ENCODE data around the gene ZNF230.
A peak's percentile ranks its signal among the peaks of the same experiment; 100 is the strongest.

ZNF230 gene
- total RNA-seq = 2.8 to 6.3 reads per million in 2 donors

DNA sequence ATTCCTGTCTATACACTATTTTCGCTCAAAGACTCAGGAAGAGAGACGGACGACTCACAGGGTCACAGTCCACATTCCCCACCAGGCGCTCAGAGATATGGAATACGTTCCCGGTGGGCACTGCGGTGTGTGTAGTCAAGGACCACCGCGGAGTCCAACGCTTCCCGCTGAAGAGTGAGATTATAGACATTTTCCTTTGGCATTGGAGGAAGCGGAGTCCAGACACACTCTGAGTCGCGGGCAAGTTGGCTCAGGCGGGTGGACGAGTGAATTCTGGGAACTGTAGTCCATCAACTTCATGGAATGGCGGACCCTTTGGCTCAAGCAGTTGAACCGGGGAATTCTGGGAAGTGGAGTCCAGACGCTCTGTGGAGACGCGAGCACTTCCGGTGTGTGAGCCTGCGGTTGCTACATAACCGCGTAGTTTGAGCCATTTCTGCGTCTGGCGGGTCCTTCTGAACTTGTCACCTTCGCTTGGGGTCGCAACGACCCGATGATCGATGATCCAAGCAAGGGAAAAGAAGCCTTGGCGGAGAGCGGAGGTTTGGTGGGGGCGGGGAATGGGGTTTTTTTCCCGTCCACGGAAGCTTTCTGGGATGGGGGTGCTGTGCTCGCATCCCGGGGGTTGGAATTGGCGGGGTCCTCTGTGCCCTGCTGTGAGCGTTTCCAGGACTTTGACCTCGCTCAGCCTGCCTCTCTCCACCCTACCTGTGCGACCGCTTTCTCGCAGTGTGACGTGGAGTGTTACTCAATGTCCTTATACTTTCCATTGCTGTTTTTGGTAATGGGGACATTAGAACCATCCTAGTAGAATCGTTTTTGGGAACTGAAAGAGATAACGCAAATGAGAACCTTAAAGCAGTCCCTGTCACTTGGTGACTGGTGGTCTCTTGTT, at the start of gene ZNF230:
ZNF230 (plus strand) TSS at position 392 of the 895 bp plus-strand sequence. CDS start 4,122 bp downstream, outside the sequence.
- peak; percentile 40 to 99 (median 72) for DNase-seq

DNA sequence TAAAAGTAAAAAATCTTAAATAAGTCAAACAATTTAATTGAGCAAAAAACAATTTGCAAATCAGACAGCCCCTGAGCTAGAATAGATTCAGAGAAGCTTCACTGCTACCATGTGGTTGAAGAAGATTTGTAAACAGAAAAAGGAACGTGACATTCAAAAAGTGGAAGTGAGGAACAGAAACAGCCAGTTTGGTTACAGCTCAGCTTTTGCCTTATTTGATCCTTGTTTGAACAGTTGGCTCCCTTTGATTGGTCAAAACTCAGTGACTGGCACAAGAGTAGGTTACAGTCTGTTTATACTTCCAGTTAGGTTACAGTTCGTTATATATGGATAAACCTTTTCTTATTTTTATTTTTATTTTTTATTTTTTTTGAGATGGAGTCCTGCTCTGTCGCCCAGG, 45.9 kb upstream of the ZNF230 start:
- DNase-seq = no peak

DNA sequence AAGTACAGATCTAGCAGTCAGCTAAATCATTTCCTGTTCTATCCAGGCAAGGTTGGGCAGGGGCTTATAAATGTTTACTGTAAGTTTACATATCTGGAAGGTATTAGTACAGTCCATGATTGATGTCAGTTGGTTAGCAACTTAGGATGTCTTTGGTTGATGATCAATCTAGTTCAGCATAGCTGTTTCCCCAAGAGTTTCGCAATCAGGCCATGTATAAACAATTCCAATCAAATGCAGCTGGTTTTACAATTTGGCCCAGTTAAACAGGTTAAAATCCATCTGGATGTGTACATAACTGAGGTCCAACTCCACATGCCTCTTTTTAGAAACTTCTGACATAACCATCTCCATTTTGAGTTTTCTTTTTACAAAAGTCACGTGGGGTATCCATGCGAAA, 44.9 kb upstream of the ZNF230 start:
- DNase-seq = no peak

DNA sequence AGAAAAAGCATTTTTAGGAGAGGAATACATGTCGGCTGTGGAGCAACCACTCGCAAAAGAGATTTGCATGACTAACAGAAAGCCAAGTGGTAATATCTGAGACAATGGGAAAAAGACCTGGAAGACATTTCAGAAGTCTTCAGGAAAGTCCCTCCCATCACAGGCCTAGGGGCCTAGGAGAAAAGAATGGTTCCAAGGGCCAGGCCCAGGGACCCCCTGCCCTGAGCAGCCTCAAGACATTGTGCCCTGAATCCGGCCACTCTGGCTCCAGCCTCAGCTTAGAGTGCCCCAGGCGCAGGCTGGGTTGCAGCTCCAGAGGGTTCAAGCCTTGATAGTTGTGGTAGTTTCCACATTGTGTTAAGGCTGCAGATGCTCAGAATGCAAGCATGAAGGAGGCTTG, 42.3 kb upstream of the ZNF230 start:
- no peak for DNase-seq

DNA sequence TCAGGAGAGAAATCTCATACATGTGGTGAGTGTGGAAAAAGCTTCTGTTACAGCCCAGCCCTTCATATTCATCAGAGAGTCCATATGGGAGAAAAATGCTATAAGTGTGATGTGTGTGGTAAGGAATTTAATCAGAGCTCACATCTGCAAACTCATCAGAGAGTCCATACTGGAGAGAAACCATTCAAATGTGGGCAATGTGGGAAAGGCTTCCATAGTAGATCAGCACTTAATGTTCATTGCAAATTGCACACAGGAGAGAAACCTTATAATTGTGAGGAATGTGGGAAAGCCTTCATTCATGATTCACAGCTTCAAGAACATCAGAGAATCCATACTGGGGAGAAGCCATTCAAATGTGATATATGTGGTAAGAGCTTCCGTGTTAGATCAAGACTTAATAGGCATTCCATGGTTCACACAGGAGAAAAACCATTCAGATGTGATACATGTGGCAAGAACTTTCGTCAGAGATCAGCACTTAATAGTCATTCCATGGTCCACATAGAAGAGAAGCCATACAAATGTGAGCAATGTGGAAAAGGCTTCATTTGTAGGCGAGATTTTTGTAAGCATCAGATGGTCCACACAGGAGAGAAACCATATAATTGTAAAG, 36.6 kb upstream of the ZNF230 start:
- DNase-seq = no peak

DNA sequence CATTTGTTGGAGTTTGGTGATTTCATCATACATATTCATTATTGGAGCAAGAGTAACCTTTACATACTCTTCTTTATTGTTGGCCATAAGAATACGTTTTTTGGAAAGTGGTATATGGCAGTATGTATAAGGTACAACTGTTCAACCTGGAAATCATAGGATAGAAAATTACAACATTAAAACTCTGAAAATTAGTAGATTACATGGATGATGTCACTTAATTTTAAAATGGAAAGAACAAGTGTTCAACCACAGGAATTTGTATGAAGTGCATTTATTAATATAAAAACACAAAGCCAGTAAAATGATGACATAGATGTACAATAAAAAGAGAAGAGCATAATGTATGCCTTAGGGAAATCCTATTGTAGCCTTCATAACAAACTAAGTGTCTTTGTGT, 26.0 kb upstream of the ZNF230 start:
- DNase-seq = no peak

DNA sequence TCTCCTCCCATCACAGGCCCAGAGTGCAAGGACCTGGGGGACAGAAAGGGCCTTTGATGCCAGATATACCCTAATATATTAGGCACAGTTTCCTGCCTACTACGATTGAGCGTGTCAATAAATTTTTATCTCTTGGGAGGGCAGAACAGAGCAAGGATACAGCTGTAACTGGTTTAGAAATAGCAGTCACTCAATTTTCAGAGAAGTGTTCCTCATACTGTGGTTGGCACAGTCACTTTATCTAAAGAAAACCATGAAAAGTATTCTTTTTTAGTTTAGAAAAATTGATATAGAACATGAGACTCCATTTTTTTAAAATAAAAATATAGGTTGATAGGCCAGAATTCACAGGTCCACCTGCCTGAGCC, 19.2 kb upstream of the ZNF230 start:
- no peak for DNase-seq

DNA sequence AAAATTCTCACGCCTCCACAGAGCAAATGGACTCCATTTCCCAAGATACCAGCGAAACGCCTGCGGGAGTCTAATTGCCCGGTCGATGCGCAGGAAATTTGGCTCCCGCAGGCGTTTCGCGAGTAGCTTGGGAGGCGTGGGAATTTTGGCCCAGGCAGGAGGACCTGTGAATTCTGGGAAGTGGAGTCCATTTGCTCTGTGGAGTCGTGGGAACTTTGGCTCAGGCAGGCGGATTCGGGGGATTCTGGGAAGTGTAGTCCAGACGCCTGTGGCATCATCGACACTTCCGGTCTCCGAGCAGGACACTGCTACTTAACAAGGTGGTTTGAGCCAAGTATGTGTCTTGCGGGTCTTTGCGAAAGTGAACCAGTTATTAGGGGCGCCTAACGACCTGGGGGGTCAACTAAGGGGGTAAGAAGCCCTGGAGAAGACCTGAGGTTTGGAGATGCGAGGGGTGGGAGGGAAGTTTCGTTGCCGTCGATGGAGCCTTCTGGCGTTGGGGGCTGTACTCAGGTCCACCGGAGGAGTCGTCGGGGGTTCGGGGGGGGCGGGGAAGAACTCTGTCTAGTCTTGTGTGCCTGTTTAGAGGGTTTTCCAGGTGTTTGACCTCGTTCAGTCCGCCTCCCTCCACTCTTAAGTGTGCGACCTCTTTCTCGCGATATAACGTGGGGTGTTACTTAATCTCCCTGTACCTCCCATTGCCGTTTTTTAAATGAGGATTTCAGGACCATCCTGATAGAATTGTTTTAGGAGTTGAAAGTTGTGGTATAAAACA, 18.7 kb upstream of the ZNF230 start, which contains the start of gene ZNF155:
ZNF155 (plus strand) TSS at position 277 of the 775 bp plus-strand sequence. CDS start 4,356 bp downstream, outside the sequence.
- peak in 4 of 5 experiments; percentile 42 to 81 (median 58) for DNase-seq

DNA sequence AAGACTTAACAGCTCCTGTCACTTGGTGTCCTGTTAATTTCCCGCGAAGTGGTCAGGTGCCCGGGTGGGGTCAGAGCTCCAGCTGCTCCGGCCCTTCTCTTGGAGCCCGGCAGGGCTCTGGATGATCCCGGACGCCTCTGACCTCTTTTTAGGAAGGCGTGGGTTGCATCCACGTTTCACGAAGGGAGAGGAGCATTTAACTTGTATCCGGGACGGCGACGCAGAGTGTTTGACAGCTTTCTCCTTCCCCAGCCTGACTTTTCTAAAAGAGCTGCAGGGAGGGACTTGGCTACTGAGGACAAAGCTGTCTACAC, 18.1 kb upstream of the ZNF230 start:
- DNase-seq = no peak

DNA sequence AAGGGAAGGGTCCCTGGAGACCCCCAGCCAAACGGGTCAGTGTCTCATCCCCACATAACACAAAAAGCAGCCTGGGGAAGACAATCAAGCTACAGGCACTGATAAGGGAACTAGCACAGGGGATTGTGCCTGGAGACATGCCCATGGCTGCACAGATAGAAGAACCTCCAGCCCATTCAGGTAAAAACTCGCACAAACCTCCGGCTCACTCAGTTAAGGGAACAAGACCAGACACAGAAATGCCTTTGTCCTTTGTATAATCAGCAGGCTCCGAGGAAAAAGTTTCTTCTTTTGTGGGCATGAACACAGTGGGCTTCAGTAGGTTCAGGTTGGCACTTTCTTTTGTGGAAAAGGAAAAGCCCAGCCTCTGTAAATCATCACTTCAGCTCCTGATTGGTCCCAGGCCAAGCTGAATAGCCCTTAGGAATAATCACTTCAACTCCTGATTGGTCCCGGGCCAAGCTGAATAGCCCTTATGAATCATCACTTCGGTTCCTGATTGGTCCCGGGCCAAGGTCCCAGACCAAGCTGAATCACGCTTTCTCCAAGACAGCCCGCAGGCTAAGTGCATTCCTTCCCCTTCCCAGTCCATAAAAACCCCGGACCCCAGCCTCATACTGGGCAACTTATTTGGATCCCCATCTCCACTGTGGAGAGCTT, 5.0 kb upstream of the ZNF230 start:
- DNase-seq = no peak

DNA sequence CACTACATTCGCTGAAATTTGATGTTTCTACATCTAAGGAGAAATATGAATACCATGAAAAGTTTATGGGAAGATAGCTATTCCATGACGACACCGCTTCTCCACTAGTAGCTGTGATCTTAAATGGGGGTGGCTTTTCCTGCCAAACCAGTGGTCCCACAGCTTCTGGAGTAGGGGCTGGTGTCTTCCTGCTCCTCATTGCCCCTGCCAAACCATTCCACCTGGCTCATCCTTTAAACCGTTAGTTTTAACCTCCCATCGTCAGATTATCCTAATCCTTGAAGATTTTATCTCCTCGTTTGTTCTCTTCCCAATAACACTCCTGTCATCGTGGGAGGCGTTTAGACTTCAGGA, 568 bp upstream of the ZNF230 start:
- no peak for DNase-seq

DNA sequence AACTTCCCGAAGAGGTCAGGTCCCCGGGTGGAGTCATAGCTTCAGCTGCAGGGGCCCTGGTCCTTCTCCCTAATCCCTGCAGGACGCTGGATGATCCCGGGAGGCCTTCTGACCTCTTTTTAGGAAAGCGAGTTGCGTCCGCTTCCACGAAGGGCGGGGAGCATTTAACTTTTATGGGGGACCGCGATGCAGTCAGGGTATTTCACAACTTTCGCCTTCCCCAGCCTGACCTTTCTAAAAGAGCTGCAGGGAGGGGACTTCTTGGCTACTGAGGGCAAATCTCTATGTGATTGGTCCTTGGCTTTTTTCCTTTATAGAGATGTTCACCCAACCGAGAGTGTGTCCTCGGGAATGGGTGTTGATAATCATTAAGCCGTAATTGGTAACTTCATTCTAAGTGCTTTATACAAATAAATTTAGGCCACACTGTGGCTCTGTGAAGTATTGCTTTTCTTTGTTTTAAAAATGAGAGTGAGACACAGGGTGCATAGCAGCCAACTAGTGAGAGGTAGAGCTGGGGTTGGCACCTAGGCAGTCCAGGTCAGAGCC, 778 bp downstream of the ZNF230 start:
- peak in 1 of 5 experiments; percentile 65 for DNase-seq

DNA sequence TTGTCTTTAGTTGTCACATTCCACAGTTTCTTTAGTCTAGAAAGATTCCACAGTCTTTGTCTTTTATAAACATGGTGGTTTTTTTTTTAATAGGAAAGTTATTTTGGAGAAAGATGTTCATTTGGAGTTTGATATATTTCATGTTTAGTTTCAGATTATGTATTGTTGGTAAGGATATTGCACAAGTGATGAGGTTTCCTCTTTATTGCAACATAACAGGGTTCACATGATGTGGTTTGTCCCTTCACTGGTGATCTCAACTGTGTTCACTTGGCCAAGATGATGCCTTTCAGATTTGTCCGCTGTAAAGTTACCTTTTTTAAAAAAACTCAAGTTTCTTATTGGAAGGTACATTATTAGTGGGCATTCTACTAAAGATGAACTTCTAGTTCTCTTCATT, 3.2 kb downstream of the ZNF230 start:
- no peak for DNase-seq

DNA sequence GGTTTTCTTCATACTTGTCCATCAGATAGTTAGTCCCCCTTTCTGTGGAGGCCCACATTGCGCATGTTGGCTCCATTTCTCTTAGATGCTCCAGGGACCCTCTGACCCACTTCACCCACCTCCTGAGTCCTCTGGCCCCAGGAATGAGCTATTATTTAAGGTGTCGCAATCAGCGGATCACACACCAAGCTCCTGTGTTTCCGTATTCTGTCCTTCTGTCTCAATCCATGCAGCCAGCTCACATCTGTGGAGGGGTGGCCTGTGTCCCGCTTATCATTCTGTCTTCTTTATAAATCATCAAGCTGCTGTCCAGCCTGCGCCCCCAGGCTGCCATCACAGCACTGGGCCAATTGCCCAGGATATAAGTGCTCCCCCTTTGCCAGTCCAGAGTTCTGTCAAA, 4.7 kb downstream of the ZNF230 start:
- DNase-seq = no peak

DNA sequence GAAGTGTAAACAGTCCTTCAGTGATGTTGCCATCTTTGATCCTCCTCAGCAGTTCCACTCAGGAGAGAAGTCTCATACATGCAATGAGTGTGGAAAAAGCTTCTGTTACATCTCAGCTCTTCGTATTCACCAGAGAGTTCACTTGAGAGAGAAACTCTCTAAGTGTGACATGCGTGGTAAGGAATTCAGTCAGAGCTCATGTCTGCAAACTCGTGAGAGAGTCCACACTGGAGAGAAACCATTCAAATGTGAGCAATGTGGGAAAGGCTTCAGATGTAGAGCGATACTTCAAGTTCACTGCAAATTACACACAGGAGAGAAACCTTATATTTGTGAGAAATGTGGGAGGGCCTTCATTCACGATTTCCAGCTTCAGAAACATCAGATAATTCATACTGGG, 7.7 kb downstream of the ZNF230 start:
- no peak for DNase-seq

DNA sequence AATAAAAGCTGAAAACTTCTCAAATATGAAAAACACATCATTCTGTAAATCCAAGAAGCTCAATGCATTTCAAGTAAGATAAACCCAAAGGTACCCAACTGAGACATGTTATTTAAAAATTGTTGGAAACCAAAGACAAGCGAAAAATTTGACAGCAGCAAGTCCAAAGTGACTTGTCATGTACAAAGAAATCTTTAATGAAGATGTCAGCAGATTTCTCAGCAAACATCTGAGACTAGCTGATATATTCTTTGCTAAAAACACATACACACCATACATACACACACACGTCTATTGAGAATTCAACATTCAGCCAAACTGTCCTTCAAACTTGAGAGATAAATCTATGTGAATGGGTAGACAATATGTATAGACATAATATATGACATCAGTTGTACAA, 16.7 kb downstream of the ZNF230 start:
- no peak for DNase-seq

DNA sequence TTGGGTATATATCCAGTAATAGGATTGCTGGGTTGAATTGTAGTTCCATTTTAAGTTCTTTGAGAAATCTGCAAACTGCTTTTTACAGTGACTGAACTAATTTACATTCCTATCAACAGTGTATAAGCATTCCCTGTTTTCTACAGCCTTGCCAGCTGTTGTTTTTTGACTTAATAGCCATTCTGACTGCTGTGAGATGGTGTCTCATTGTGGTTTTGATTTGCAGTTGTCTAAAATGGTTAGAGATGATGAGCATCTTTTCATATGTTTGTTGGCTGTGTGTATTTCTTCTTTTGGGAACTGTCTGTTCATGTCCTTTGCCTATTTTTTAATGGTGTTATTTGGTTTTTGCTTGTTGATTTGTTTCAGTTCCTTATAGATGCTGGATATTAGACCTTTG, 18.5 kb downstream of the ZNF230 start:
- no peak for DNase-seq

DNA sequence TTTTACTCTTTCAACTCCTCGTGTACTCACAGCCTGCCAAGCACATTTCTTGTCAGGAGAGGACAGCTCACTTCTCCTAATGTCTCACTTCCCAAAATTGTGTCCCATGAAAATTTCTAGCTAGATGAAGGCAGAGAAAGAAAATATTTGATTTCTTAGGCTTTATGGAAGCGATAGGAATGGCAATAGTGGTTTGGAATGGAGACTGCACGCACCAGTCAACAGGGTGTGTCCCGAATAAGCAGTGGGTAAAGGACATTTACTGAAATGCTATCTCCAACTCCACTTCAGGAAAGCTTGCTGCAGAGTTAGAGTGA, 22.1 kb downstream of the ZNF230 start:
- DNase-seq = no peak

DNA sequence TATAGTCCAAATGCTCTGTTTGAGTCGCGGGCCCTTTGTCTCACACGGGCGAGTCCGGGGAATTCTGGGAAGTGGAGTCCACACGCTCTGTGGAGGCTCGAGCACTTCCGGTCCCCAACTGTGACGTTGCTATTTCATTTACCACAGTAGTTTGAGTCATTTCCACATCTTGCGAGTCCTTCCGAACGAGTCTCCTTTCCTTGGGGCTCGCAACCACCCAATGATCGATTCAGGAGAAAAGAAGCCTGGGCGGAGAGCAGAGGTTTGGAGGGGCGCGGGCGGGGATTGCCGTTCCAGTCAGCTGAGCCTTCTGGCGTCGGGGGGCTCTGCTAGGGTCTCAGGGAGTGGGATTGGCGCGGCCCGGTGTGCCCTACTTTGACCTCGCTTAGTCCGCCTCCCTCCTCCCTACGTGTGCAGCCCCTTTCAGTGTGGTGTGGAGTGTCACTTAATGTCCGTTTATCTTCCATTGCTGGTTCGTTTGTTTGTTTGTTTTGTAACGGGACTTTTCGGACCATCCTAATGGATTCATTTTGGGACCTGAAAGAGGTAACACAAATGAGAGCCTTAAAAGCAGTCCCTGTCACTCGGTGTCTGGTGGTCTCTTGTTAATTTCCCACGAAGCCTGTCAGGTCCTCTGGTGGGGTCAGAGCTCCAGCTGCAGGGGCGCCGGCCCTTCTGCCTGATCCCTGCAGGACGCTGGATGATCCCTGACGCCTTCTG, 22.6 kb downstream of the ZNF230 start, which contains the start of gene ZNF222:
ZNF222 (plus strand) TSS at position 163 of the 720 bp plus-strand sequence; CDS start at position 221, 58 bp downstream.
- DNase-seq = peak; percentile 23 to 95 (median 61)

DNA sequence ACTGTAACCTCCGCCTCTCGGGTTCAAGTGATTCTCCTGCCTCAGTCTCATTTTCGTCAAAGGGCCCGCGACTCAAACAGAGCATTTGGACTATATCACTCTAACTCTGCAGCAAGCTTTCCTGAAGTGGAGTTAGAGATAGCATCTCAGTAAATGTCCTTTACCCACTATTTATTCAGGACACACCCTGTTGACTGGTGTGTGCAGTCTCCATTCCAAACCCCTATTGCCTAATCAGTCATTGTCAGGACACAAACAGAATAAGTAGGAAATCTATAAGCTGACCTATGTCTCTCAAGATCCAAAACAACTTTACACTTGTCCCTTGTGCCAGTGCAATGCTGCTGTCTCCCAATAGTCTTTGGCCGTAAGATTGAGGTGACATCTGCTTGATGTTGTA, 23.9 kb downstream of the ZNF230 start:
- DNase-seq = no peak

DNA sequence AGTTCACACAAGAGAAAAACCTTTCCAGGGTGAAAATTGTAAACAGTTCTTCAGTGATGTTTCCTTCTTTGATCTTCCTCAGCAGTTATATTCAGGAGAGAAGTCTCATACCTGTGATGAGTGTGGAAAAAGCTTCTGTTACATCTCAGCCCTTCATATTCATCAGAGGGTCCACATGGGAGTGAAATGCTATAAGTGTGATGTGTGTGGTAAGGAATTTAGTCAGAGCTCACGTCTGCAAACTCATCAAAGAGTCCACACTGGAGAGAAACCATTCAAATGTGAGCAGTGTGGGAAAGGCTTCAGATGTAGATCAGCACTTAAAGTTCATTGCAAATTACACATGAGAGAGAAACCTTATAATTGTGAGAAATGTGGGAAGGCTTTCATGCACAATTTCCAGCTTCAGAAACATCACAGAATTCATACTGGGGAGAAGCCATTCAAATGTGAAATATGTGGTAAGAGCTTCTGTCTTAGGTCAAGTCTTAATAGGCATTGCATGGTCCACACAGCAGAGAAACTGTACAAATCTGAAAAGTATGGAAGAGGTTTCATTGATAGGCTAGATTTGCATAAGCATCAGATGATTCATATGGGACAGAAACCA, 29.3 kb downstream of the ZNF230 start:
- no peak for DNase-seq

DNA sequence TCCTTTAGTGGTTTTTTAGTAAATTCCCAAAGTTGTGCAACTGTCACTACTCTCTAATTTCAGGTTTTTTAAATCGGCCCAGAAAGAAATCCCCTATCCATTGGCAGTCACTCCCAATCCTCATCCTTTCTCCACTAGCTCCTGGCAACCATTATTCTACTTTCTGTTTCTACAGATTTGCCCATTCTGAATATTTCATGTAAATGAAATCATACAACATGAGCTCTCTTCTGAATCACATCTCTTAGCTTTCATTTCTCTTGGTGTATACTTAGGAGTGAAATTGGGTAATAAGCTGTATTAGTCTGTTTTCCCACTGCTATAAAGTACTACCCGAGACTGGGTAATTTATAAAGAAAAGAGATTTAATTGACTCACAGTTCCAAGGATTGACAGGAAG, 39.4 kb downstream of the ZNF230 start:
- no peak for DNase-seq

Measured in T-helper 2 cell (primary cell).